GM12873 (cell line): ENCODE data around the gene REL.

Source experiments
- CTCF ChIP-seq: IDR thresholded peaks from 2 replicates; pipeline ENCODE4 v1.5.1; 2012; ENCODE audit warnings: low read depth, mild to moderate bottlenecking, moderate library complexity, low read length, control low read depth; ENCODE audit not compliant: insufficient read depth; ENCODE audit errors: missing control alignments

The REL gene

GRCh38 chr2:60881047-60881932 is at the start of gene REL:
REL (plus strand) TSS chr2:60881574; CDS start chr2:60881841, 267 bp downstream.
- no peak for TF ChIP-seq CTCF

- no peak for TF ChIP-seq CTCF
These were observed 49.5 kb upstream of the REL start for GRCh38 chr2:60831921-60832320.

GRCh38 chr2:60832621-60833020 is 48.8 kb upstream of the REL start:
- no peak for TF ChIP-seq CTCF

GRCh38 chr2:60834270-60834717 is 47.1 kb upstream of the REL start:
- TF ChIP-seq CTCF: no peak

- no peak for TF ChIP-seq CTCF
These were observed 44.9 kb upstream of the REL start for GRCh38 chr2:60836491-60836890.

GRCh38 chr2:60837123-60837522 is 44.3 kb upstream of the REL start:
- TF ChIP-seq CTCF: no peak

- TF ChIP-seq CTCF: no peak
These were observed 42.9 kb upstream of the REL start for GRCh38 chr2:60838481-60838880.
